HCEC 1CT (cell line): ENCODE results near the gene NOTCH1.
"Not testable (repeated sequence)": the region's sequence is repeated elsewhere in the genome, so short reads cannot be mapped to it uniquely, and the experiment has no call there.

Experiments
- DNase-seq: peaks from one replicate; pipeline ENCODE4 v3.0.0-alpha.2; 2017

The NOTCH1 gene

DNA sequence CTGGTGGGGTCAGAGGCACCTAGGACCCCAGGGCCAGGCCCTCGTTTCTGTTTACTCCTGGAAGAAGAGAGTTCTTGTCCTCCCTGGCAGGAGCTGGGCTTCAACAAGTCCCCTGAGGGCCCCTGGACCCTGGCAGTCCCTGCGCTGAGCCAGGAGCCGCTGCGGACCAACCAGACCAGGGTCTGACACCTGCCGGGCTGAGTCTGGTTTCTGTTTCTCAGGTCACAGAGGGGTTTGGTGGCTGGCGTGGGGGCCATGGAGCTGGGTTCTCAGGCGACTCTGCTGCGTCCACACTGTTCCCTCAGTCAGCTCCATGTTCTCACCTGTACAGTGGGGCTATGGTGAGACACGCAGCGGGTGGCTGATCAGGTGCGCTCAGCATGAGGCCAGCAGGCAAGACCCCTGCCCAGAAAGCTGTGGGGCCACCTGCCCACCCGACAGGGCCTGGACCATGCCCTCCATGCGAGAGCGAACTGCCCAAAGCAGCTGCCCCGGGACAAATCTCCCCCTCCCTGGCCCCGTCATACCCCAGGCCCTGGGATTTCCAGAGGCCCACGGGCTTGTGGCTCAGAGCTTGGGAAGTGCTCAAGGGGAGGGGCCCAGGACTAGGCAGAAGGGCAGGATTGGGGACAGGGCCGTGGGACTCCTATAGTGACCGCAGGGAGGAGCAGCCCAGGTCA lies 17.9 kb upstream of the NOTCH1 start:
- DNase-seq = no peak

GRCh38 chr9:136562746-136563495 lies 17.1 kb upstream of the NOTCH1 start:
- no peak for DNase-seq

- DNase-seq = no peak
Measured at GRCh38 chr9:136561779-136562178, 15.9 kb upstream of the NOTCH1 start.

- no peak for DNase-seq
Measured at GRCh38 chr9:136560586-136560985, 14.7 kb upstream of the NOTCH1 start.

DNA sequence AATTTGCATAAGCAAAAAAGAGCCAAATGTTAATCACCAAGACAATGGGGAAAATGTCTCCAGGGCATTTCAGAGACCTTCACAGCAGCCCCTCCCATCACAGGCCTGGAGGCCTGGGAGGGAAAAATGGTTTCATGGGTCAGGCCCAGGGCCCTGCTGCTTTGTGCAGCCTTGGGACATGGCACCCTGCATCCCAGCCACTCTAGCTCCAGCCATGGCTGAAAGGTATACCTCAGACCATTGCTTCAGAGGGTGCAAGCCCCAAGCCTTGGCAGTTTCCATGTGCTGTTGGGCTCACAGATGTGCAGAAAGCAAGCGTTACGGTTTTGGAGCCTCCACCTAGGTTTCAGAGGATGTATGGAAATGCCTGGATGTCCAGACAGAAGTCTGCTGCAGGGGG lies 13.5 kb upstream of the NOTCH1 start:
- not testable (repeated sequence) for DNase-seq

DNA sequence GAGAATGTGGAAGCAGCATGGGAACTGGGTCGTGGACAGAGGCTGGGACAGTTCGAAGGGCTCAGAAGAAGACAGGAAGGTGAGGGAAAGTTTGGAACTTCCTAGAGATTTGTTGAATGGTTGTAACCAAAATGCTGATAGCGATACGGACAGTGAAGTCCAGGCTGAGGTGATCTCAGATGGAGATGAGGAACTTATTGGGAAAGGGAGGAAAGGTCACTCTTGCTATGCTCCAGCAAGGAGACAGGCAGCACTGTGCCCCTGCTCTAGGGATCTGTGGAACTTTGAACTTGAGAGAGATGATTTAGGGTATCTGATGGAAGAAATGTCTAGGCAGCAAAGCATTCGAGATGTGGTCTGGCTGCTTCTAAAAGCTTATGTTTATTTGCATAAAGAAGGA lies 13.0 kb upstream of the NOTCH1 start:
- not testable (repeated sequence) for DNase-seq

- DNase-seq = no peak
Measured at GRCh38 chr9:136558373-136558772, 12.5 kb upstream of the NOTCH1 start.

DNA sequence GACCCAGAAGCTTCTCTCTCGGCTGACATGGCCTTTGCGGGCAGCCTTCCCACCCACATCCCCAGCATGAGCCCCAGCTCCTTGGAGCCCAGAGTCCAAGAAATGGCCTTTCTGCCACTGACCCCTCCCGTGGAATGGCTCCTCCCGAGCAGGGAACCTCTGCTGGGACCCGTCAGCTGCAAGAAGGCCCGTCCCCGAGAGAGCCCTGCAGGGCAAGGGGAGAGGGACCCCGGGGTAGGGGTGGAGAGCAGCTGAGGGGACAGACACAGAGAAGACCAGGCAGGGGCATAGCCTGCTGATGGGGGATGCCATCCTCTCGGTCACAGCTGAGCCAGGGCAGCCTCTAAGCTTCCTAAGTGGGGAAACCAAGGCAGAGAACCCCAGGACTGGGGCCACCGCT lies 11.2 kb upstream of the NOTCH1 start:
- DNase-seq = no peak

DNA sequence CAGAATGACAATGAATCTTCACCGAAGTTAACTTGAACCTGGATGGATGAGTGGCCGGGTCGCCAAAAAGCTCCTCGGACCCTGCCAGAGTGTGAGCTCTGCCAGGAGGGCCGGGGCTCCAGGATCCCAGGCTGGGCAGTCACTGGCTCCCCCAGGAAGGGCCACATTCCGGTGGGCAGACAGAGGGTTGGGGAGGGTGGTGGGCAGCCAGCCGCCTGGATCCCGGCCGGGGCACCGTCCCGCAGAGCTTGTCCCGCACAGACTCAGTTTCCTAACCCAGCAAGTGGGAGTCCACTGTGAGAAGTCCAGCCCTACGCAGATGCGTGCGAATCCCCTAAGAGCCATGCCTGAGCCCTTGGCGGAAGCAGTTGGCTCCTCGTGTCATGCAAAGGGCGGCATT lies 10.3 kb upstream of the NOTCH1 start:
- no peak for DNase-seq

- DNase-seq = no peak
Measured at GRCh38 chr9:136554870-136555269, 9.0 kb upstream of the NOTCH1 start.

DNA sequence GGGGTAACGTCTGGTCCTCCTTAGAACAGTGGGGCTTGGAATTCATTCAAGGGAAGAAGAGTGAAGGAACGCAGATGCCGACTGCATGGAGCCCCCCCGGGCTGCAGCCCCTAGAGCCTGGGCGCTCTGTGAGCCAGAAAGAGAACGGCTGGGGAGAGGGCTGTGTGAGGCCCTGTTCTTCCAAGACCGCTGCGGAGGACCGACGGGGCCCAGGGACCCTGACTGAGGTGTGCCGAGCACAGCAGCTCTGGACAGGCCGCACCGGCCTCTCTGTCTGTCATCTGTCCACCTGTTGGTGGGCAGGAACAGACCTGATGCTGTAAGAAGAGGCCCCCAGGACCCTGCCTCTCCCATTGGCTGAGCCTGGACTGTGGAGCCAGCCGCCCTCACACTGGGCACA lies 7.7 kb upstream of the NOTCH1 start:
- DNase-seq = no peak

- DNase-seq = peak; percentile 50
Measured at GRCh38 chr9:136552117-136552703, 6.4 kb upstream of the NOTCH1 start.

DNA sequence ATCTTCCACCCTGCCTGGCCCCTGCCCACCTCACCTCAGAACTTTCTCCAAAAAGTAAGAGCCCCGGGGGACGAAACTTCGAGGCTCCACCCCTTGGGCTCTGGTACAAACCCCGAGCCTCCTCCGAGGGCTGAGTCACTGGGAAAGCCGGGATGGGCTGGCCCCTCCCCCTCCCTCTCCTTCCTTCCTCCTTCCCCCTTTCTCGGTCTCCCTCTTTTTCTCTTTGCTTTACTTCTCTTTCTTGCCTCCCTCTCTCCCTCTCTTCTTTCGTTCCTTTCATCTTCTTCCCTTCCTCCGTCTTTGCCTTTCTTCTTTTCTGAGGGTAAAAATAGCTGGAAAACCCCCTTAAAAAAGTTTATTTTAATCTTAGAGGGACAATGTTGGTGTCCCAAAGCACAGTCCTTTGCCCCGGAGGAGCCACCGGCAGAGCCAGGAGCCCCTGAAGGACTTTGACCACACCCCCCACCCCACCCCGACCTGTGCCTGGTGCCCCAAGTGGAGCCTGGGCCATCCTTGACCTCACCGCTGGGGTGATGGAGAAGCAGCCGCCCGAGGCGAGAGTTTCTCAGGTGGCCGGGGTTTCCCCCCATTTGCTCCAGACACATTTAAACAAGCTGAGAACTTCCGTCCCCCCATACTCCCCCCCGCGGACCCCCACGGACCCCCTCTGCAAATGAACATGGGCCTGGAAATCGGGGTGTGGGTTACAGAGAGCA lies 5.7 kb upstream of the NOTCH1 start:
- peak; percentile 68 for DNase-seq

GRCh38 chr9:136550439-136551289 lies 4.8 kb upstream of the NOTCH1 start:
- DNase-seq = no peak

DNA sequence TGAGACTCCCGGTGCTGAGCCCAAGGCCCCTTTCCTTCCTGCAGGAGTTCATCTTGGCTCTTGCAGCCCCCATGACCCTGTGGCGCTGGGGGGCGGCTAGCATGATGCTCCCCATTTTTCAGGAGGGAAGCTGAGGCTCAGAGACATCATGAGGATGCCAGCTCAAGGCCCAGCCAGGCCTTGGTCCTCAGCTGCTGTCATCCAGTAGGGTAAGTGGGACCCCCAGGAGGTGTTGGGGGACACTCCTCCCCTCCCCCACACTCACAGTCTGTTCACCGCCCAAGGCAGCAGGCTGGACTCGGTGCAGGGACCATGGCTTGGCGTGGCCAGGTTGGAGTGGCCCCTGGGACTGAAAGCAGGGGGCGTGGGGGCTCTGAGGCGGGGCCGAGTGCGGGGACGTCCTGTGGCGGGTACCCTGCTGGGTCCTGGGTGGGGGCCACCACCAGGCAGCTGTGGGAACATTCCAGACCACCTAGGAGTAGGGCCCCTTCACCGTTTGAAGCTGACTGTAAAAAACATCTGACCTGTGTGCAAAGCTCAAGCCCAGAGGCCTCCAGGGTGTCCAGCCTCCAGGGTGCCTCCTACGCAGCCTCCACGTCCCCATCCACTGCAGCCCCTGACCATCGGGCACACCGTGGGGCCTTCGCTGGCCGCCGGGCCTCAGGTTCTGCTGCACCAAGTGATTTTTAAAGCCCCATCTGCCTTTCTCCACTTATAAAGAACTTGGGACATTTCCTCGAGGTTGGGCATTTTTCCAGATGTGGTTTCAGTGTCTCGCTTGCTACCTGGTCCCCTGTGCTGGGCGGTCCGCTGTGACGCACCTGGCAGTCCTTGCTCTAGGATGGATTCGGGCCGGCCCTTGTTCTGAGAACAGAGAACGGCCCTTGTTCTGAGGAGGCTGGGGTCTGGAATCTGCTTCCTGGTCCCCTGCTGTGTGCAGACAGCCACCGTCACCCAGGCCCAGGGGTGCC lies 3.4 kb upstream of the NOTCH1 start:
- DNase-seq = no peak

- DNase-seq = no peak
Measured at GRCh38 chr9:136547508-136548215, 1.8 kb upstream of the NOTCH1 start.

DNA sequence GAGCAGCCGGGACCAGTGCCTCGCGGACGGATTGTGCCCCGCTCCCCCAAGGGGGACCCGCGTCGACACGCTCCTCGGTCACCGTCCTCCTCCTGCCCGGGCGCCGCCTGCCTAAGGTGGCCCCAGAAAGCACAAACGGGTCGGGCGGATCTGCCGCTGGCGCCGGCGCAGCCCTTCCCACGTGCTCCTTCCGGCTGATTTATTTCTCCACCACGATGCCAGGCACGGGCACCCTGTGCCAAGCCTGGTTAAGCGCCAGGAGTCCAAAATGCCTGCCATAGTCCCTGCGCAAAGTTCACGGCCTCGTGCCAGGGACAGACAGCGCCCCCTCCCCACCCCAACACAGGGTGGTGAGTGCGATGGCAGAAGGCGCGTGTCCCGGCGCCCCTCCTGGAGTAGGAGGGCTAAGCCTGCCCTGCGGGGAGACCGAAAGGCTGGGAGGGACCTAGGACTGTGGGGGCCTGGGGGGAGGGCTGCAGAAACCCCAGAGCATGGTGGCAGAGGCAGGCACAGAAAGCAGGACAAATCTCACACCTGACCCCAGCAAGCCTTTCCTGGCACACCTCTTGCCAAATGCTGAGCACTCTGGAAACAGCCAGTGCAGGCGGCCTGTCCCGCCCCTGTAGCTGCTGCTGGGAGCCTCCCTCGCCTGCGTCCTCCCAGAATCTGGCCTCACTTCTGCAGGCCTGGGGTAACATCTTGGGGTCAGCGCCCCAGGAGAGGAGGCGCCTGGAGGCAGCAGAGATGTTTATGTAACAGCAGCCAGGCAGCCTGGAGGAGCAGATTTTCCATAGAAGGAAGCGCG lies 1.1 kb upstream of the NOTCH1 start:
- peak; percentile 14 for DNase-seq

- DNase-seq = no peak
Measured at GRCh38 chr9:136545692-136545964, 220 bp downstream of the NOTCH1 start.

- no peak for DNase-seq
Measured at GRCh38 chr9:136544964-136545691, 720 bp downstream of the NOTCH1 start.
